Measurements from ENCODE around the gene ITGA8. TPM values are rescaled to one million over a fixed set of nuclear protein-coding genes. Genes with fewer than 3 reads are reported as not detected.
A peak's percentile ranks its signal among the peaks of the same experiment; 100 is the strongest.

Gene ITGA8
- total RNA-seq, 1 experiment from 2014 or later = 0.02 TPM

- H3K4me1 ChIP-seq (ENCODE audit: control insufficient read depth in 1 of 2, insufficient read depth in 2 of 2, low read length in 2 of 2) = no peaks in the 10 kb centered on the region
- no TSS peak for BruUV-seq (replicated peaks)
Observed at GRCh38 chr10:15670880-15671279, 48.8 kb downstream of the ITGA8 start.

GRCh38 chr10:15661574-15661973 is 58.1 kb downstream of the ITGA8 start:
- Histone ChIP-seq H3K27ac (ENCODE audit: low read depth, low read length) (no peak overlapping the region), H3K36me3 (ENCODE audit: control insufficient read depth in 1 of 2, insufficient read depth in 2 of 2, low read length in 2 of 2) (no peaks in the 10 kb centered on the region), H3K79me2 (ENCODE audit: insufficient read depth, low read length) (no peaks in the 10 kb centered on the region), H3K27me3 (ENCODE audit: insufficient read depth, low read length) (no peaks in the 10 kb centered on the region), H3K9ac (ENCODE audit: low read length) (no peak overlapping the region), H4K20me1 (ENCODE audit: insufficient read depth) (no peaks in the 10 kb centered on the region), H3K9me2 (ENCODE audit: insufficient read depth) (no peaks in the 10 kb centered on the region), H2AFZ (ENCODE audit: low read depth, low read length, poor library complexity, severe bottlenecking) (no peak overlapping the region), H3K4me1 (ENCODE audit: control insufficient read depth in 1 of 2, insufficient read depth in 2 of 2, low read length in 2 of 2) (no peaks in the 10 kb centered on the region), H3K9me3 (ENCODE audit: control insufficient read depth in 1 of 2, insufficient read depth in 1 of 2, low read depth in 1 of 2, low read length in 2 of 2) (no peaks in the 10 kb centered on the region), H3K4me3 (replicated peaks in 1 of 2; ENCODE audit: low read depth in 1 of 2, low read length in 2 of 2) (no peak overlapping the region), H3K4me2 (ENCODE audit: low read length) (no peak overlapping the region)
- POLR2A ChIA-PET = no interaction called here
- RAD21 ChIA-PET (ENCODE audit: low non-redundant PET in 1 of 2, low total read pairs in 2 of 2, uncharacterized antibody in 2 of 2, unreplicated experiment in 2 of 2) = no interaction called here
- no peak for DNase-seq (ENCODE audit: low read depth, low spot score)
- CTCF ChIA-PET = no interaction called here
- ATAC-seq = no peak
- TF ChIP-seq CEBPB (IDR thresholded peaks at IDR 0.05; ENCODE audit: low read depth) = no peak
- TF ChIP-seq POLR2A (IDR thresholded peaks at IDR 0.05; ENCODE audit: borderline replicate concordance, extremely low read depth, insufficient read depth, insufficient read length) = no peak
- TF ChIP-seq ELF1 (IDR thresholded peaks at IDR 0.05; ENCODE audit: borderline replicate concordance, low read depth) = no peak
- TF ChIP-seq SP1 (IDR thresholded peaks at IDR 0.05; ENCODE audit: low read depth) = no peak
- TF ChIP-seq JUND (IDR thresholded peaks at IDR 0.05) = no peak
- TF ChIP-seq FOSL1 (IDR thresholded peaks at IDR 0.05; ENCODE audit: low read depth) = no peak
- TF ChIP-seq EGR1 (IDR thresholded peaks at IDR 0.05; ENCODE audit: low read depth) = no peak
- TF ChIP-seq RAD21 (IDR thresholded peaks at IDR 0.05; ENCODE audit: low read depth) = no peak
- intact Hi-C loops (cut with micrococcal nuclease) = no loop called here
- BruUV-seq (replicated peaks) = no TSS peak

More at GRCh38 chr10:15670880-15671279, 48.8 kb downstream of the ITGA8 start:
- DNase-seq (ENCODE audit: low read depth, low spot score) = no peak
- H3K79me2 ChIP-seq (ENCODE audit: insufficient read depth, low read length) = no peaks in the 10 kb centered on the region
- H3K9me2 ChIP-seq (ENCODE audit: insufficient read depth) = no peaks in the 10 kb centered on the region
- H2AFZ ChIP-seq (ENCODE audit: low read depth, low read length, poor library complexity, severe bottlenecking) = no peak overlapping the region
- RAD21 ChIA-PET (ENCODE audit: low non-redundant PET in 1 of 2, low total read pairs in 2 of 2, uncharacterized antibody in 2 of 2, unreplicated experiment in 2 of 2) = no interaction called here
- intact Hi-C loops (cut with micrococcal nuclease) = no loop called here
- CTCF ChIA-PET = no interaction called here
- no peak for ATAC-seq
- no peak overlapping the region for H3K27ac ChIP-seq (ENCODE audit: low read depth, low read length)
- H3K4me2 ChIP-seq (ENCODE audit: low read length) = no peak overlapping the region
- no peaks in the 10 kb centered on the region for H3K36me3 ChIP-seq (ENCODE audit: control insufficient read depth in 1 of 2, insufficient read depth in 2 of 2, low read length in 2 of 2)
- TF ChIP-seq JUND (IDR thresholded peaks at IDR 0.05) = no peak
- TF ChIP-seq EZH2phosphoT487 (IDR thresholded peaks at IDR 0.05; ENCODE audit: borderline replicate concordance) = 0 out of 2 replicates have a peak, but pooled peaks have one; percentile 48
- no peak overlapping the region for H3K9ac ChIP-seq (ENCODE audit: low read length)
- H4K20me1 ChIP-seq (ENCODE audit: insufficient read depth) = no peaks in the 10 kb centered on the region; the same call in 1 of the 2 replicates
- no peak overlapping the region for H3K4me3 ChIP-seq (replicated peaks in 1 of 2; ENCODE audit: low read depth in 1 of 2, low read length in 2 of 2)
- POLR2A ChIA-PET = no interaction called here
- H3K27me3 ChIP-seq (ENCODE audit: insufficient read depth, low read length) = peaks cover 40% of the 10 kb centered on the region; the same call in 1 of the 2 replicates
- no peaks in the 10 kb centered on the region for H3K9me3 ChIP-seq (ENCODE audit: control insufficient read depth in 1 of 2, insufficient read depth in 1 of 2, low read depth in 1 of 2, low read length in 2 of 2)
